ENCODE data around the gene CLTA.
A peak's percentile ranks its signal among the peaks of the same experiment; 100 is the strongest.

DNA sequence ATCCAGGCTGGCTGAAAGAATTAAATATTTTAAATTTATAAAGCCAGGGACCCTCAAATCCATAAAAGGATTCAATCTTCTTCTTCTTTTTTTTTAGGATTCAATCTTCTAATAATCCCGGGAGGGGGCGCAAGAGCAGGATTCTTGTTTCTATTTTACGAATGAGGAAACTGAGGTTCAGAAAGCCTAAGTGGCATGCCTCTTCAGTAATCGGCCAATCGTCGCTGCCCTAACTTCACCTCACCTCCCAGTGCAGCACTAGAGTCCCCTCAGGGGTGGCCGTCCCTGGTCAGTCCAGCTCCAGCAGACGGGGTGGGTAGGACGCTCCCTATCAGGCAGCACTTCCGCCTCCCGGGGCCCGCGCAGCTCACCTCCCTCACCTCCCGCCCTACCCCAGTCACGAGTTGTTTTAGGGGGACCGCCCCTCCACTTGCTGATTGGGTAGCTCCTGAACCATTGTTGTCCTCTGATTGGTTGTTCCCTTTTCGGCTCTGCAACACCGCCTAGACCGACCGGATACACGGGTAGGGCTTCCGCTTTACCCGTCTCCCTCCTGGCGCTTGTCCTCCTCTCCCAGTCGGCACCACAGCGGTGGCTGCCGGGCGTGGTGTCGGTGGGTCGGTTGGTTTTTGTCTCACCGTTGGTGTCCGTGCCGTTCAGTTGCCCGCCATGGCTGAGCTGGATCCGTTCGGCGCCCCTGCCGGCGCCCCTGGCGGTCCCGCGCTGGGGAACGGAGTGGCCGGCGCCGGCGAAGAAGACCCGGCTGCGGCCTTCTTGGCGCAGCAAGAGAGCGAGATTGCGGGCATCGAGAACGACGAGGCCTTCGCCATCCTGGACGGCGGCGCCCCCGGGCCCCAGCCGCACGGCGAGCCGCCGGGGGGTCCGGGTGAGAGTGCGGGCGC lies at the start of gene CLTA:
- TF ChIP-seq, protein P1, sequence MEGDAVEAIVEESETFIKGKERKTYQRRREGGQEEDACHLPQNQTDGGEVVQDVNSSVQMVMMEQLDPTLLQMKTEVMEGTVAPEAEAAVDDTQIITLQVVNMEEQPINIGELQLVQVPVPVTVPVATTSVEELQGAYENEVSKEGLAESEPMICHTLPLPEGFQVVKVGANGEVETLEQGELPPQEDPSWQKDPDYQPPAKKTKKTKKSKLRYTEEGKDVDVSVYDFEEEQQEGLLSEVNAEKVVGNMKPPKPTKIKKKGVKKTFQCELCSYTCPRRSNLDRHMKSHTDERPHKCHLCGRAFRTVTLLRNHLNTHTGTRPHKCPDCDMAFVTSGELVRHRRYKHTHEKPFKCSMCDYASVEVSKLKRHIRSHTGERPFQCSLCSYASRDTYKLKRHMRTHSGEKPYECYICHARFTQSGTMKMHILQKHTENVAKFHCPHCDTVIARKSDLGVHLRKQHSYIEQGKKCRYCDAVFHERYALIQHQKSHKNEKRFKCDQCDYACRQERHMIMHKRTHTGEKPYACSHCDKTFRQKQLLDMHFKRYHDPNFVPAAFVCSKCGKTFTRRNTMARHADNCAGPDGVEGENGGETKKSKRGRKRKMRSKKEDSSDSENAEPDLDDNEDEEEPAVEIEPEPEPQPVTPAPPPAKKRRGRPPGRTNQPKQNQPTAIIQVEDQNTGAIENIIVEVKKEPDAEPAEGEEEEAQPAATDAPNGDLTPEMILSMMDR (IDR thresholded peaks at IDR 0.05): peak; percentile 77
- peak; percentile 86 for TF ChIP-seq GABPA (IDR thresholded peaks at IDR 0.05; ENCODE audit: low read depth)
- TF ChIP-seq FOSL2 (IDR thresholded peaks at IDR 0.05; ENCODE audit: borderline replicate concordance, low read depth): no peak
- TF ChIP-seq, protein P2, sequence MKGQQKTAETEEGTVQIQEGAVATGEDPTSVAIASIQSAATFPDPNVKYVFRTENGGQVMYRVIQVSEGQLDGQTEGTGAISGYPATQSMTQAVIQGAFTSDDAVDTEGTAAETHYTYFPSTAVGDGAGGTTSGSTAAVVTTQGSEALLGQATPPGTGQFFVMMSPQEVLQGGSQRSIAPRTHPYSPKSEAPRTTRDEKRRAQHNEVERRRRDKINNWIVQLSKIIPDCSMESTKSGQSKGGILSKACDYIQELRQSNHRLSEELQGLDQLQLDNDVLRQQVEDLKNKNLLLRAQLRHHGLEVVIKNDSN (IDR thresholded peaks at IDR 0.05; ENCODE audit: borderline replicate concordance, low read depth): peak; percentile 84
- 0 out of 2 replicates have a peak, but pooled peaks have one; percentile 30 for TF ChIP-seq RCOR1 (IDR thresholded peaks at IDR 0.05; ENCODE audit: low read length)
- TF ChIP-seq RAD21 (IDR thresholded peaks at IDR 0.05; ENCODE audit: low read length): peak; percentile 28
- TF ChIP-seq CHD2 (IDR thresholded peaks at IDR 0.05; ENCODE audit: low read length, partially characterized antibody): peak; percentile 69
- peak; percentile 61 for TF ChIP-seq RFX5 (IDR thresholded peaks at IDR 0.05; ENCODE audit: low read length)
- TF ChIP-seq SIN3A (IDR thresholded peaks at IDR 0.05; ENCODE audit: borderline replicate concordance, low read depth, low read length): peak; percentile 81; the same call in 1 of the 2 replicates
- TF ChIP-seq, protein P3, sequence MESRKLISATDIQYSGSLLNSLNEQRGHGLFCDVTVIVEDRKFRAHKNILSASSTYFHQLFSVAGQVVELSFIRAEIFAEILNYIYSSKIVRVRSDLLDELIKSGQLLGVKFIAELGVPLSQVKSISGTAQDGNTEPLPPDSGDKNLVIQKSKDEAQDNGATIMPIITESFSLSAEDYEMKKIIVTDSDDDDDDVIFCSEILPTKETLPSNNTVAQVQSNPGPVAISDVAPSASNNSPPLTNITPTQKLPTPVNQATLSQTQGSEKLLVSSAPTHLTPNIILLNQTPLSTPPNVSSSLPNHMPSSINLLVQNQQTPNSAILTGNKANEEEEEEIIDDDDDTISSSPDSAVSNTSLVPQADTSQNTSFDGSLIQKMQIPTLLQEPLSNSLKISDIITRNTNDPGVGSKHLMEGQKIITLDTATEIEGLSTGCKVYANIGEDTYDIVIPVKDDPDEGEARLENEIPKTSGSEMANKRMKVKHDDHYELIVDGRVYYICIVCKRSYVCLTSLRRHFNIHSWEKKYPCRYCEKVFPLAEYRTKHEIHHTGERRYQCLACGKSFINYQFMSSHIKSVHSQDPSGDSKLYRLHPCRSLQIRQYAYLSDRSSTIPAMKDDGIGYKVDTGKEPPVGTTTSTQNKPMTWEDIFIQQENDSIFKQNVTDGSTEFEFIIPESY (IDR thresholded peaks at IDR 0.05; ENCODE audit: borderline replicate concordance, low read depth): no peak
- TF ChIP-seq, protein P4, sequence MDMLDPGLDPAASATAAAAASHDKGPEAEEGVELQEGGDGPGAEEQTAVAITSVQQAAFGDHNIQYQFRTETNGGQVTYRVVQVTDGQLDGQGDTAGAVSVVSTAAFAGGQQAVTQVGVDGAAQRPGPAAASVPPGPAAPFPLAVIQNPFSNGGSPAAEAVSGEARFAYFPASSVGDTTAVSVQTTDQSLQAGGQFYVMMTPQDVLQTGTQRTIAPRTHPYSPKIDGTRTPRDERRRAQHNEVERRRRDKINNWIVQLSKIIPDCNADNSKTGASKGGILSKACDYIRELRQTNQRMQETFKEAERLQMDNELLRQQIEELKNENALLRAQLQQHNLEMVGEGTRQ (IDR thresholded peaks at IDR 0.05; ENCODE audit: borderline replicate concordance, low read depth, low read length): no peak

Data from SK-N-SH (cell line).